Measurements from ENCODE around the gene PCA3.

- TF ChIP-seq CTCF (IDR thresholded peaks at IDR 0.05) (no peak), POLR2A (IDR thresholded peaks at IDR 0.05) (no peak)
Observed at GRCh38 chr9:76734716-76735115, 29.5 kb upstream of the PCA3 start.
